ENCODE measurements around the gene ZC3H7B. TPM values are rescaled to one million over a fixed set of nuclear protein-coding genes. Genes with fewer than 3 reads are reported as not detected.

ZC3H7B gene
- polyA plus RNA-seq, 3 donors, result 0.31 to 15.7 (median 0.49) TPM

DNA sequence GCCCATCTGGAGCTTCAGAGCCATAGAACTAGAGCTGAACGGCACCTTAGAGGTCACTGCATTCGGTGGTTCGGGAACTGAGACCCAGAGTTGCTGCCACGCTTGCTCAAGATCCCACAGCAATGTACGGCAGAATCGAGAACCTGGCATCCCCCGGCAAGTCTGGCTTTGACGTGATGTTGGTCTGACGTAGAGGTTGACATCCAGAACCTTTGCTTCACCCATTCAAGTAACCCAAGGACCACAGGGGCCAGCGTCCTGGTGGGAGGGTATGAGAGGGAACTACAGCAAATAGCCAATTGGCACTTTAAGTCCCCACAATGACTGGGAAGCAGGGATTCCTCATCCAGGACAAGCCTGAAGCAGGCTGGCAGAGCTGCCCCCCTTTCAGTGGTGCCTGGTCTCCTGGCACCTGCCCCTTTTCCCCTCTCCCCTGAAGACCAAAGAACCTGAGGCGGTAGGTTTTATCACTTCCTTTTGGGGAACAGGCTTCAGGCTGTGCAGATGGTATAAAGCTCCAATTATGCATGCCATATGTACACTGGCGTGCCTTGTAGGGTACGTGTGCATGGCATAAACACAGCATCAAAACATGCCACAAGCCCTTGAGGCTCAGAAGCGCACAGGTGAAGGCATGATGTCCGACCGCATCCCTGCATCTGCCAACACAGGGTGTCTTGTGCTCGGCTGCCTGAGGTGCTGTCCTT is 65.2 kb downstream of the ZC3H7B start:
- no peaks in the 10 kb centered on the region for H3K79me2 ChIP-seq (ENCODE audit: insufficient read depth, low read length)
- 66% methylated on average over 14 of the region's 17 CpGs for WGBS (ENCODE audit: insufficient coverage)
- Mint-ChIP-seq H3K27ac (no peak overlapping the region), H3K4me3 (peak overlapping the region in 1 of 2 donors; percentile 83), H3K4me1 (peaks cover 15% of the 10 kb centered on the region), H3K9me3 (peaks cover 0 to 3% (median 0%) of the 10 kb centered on the region in 7 donors), H3K36me3 (no peaks in the 10 kb centered on the region), H3K27me3 (ENCODE audit: low read depth in 3 of 3) (peaks cover 2 to 6% (median 3%) of the 10 kb centered on the region in 3 donors)
- peaks cover 11 to 13% of the 10 kb centered on the region in 2 donors for H3K4me1 ChIP-seq (ENCODE audit: control insufficient read depth in 1 of 2, insufficient read depth in 2 of 2, low read length in 2 of 2)
- no peaks in the 10 kb centered on the region for H4K20me1 ChIP-seq (ENCODE audit: insufficient read depth, low read length)
- DNase-seq, result no peak
- H3K27ac ChIP-seq (ENCODE audit: low read depth in 1 of 2, low read length in 2 of 2), result no peak overlapping the region
- TF ChIP-seq, protein P1, sequence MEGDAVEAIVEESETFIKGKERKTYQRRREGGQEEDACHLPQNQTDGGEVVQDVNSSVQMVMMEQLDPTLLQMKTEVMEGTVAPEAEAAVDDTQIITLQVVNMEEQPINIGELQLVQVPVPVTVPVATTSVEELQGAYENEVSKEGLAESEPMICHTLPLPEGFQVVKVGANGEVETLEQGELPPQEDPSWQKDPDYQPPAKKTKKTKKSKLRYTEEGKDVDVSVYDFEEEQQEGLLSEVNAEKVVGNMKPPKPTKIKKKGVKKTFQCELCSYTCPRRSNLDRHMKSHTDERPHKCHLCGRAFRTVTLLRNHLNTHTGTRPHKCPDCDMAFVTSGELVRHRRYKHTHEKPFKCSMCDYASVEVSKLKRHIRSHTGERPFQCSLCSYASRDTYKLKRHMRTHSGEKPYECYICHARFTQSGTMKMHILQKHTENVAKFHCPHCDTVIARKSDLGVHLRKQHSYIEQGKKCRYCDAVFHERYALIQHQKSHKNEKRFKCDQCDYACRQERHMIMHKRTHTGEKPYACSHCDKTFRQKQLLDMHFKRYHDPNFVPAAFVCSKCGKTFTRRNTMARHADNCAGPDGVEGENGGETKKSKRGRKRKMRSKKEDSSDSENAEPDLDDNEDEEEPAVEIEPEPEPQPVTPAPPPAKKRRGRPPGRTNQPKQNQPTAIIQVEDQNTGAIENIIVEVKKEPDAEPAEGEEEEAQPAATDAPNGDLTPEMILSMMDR (IDR thresholded peaks at IDR 0.05), result no peak
- no peaks in the 10 kb centered on the region for H3K36me3 ChIP-seq (replicated peaks in 1 of 2; ENCODE audit: control insufficient read depth in 1 of 2, insufficient read depth in 2 of 2, low read length in 2 of 2)
- intact Hi-C loops (cut with micrococcal nuclease), result no loop called here
- no peaks in the 10 kb centered on the region for H3K27me3 ChIP-seq (ENCODE audit: control insufficient read depth in 2 of 2, insufficient read depth in 2 of 2, low read length in 2 of 2)
- peak overlapping the region; percentile 63 for H3K4me2 ChIP-seq (replicated peaks; ENCODE audit: extremely low read depth, low read length, poor library complexity, severe bottlenecking)
- H3K9ac ChIP-seq (ENCODE audit: insufficient read depth, low read length, poor library complexity, severe bottlenecking), result peak overlapping the region; percentile 27
- H3K4me3 ChIP-seq (replicated peaks in 1 of 3; ENCODE audit: low read depth in 2 of 3, low read length in 3 of 3), result peak overlapping the region in 1 of 3 experiments; percentile 63
- peak overlapping the region; percentile 78 for H2AFZ ChIP-seq (ENCODE audit: insufficient read depth, low read depth, low read length, poor library complexity, severe bottlenecking)
- H3K9me3 ChIP-seq (replicated peaks in 1 of 2; ENCODE audit: control insufficient read depth in 1 of 2, insufficient read depth in 1 of 2, low read length in 2 of 2), result no peaks in the 10 kb centered on the region

DNA sequence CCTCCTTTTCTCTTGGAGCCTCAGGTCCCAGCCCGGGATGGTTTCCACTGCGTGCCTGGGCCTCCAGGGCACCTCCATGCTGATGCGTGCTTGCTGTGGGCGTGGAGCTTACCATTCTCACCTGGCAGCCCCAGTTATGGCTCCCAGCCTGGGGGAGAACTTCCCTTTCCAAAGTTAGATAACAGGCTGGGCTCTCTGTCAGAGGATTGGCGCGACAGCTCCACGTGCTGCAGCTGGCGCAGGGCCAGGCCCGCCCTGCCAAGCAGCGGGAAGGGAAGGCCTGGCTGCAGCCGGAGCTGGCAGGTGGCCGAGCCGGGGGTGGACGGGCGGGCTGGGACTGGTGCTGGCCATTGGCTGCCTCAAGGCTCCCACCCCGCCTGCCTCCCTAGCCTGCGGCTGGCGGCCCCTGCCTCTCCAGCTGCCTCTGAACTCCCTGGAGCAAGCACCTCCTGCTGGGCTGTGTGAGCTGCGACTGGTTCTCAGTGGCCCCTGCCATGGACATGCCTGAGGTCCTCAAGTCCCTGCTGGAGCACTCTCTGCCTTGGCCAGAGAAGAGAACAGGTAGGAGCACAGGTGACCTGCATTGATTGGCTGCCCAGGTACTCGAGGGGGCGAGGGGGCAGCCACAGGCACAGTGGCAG is 65.8 kb downstream of the ZC3H7B start:
- 8% methylated on average over 19 of the region's 21 CpGs for WGBS (ENCODE audit: insufficient coverage)
- TF ChIP-seq, protein P1 (IDR thresholded peaks at IDR 0.05), result no peak
- Histone ChIP-seq H3K4me3 (replicated peaks in 1 of 3; ENCODE audit: low read depth in 2 of 3, low read length in 3 of 3) (peak overlapping the region in 1 of 3 experiments; percentile 63), H2AFZ (ENCODE audit: insufficient read depth, low read depth, low read length, poor library complexity, severe bottlenecking) (peak overlapping the region; percentile 78), H3K9me3 (replicated peaks in 1 of 2; ENCODE audit: control insufficient read depth in 1 of 2, insufficient read depth in 1 of 2, low read length in 2 of 2) (no peaks in the 10 kb centered on the region), H3K79me2 (ENCODE audit: insufficient read depth, low read length) (no peaks in the 10 kb centered on the region), H3K27ac (ENCODE audit: low read depth in 1 of 2, low read length in 2 of 2) (no peak overlapping the region), H3K4me1 (ENCODE audit: control insufficient read depth in 1 of 2, insufficient read depth in 2 of 2, low read length in 2 of 2) (peaks cover 11 to 13% of the 10 kb centered on the region in 2 donors), H4K20me1 (ENCODE audit: insufficient read depth, low read length) (no peaks in the 10 kb centered on the region), H3K9ac (ENCODE audit: insufficient read depth, low read length, poor library complexity, severe bottlenecking) (peak overlapping the region; percentile 27), H3K36me3 (replicated peaks in 1 of 2; ENCODE audit: control insufficient read depth in 1 of 2, insufficient read depth in 2 of 2, low read length in 2 of 2) (no peaks in the 10 kb centered on the region), H3K4me2 (replicated peaks; ENCODE audit: extremely low read depth, low read length, poor library complexity, severe bottlenecking) (peak overlapping the region; percentile 63), H3K27me3 (ENCODE audit: control insufficient read depth in 2 of 2, insufficient read depth in 2 of 2, low read length in 2 of 2) (no peaks in the 10 kb centered on the region)
- H3K27me3 Mint-ChIP-seq (ENCODE audit: low read depth in 3 of 3), result peaks cover 2 to 6% (median 4%) of the 10 kb centered on the region in 3 donors
- peak; percentile 54 to 66 (median 55) for DNase-seq
- no peak overlapping the region for H3K27ac Mint-ChIP-seq
- peak overlapping the region; percentile 16 to 83 for H3K4me3 Mint-ChIP-seq
- H3K4me1 Mint-ChIP-seq, result peaks cover 15% of the 10 kb centered on the region
- intact Hi-C loops (cut with micrococcal nuclease), result no loop called here
- H3K9me3 Mint-ChIP-seq, result peaks cover 0 to 3% (median 0%) of the 10 kb centered on the region in 7 donors
- no peaks in the 10 kb centered on the region for H3K36me3 Mint-ChIP-seq

Measured in CD14-positive monocyte (primary cell).